Tracheal epithelial cell (primary cell): ENCODE data around the gene HMCN2. TPM values are rescaled to one million over a fixed set of nuclear protein-coding genes. Genes with fewer than 3 reads are reported as not detected.

Source experiments
- total RNA-seq: library from RNA; depleted of rRNA; stranded (reverse); fragments of >200 nt; gene quantifications from 2 replicates; pipeline ENCODE4 v1.2.1, GENCODE V29; 2014

HMCN2 gene, protein sequence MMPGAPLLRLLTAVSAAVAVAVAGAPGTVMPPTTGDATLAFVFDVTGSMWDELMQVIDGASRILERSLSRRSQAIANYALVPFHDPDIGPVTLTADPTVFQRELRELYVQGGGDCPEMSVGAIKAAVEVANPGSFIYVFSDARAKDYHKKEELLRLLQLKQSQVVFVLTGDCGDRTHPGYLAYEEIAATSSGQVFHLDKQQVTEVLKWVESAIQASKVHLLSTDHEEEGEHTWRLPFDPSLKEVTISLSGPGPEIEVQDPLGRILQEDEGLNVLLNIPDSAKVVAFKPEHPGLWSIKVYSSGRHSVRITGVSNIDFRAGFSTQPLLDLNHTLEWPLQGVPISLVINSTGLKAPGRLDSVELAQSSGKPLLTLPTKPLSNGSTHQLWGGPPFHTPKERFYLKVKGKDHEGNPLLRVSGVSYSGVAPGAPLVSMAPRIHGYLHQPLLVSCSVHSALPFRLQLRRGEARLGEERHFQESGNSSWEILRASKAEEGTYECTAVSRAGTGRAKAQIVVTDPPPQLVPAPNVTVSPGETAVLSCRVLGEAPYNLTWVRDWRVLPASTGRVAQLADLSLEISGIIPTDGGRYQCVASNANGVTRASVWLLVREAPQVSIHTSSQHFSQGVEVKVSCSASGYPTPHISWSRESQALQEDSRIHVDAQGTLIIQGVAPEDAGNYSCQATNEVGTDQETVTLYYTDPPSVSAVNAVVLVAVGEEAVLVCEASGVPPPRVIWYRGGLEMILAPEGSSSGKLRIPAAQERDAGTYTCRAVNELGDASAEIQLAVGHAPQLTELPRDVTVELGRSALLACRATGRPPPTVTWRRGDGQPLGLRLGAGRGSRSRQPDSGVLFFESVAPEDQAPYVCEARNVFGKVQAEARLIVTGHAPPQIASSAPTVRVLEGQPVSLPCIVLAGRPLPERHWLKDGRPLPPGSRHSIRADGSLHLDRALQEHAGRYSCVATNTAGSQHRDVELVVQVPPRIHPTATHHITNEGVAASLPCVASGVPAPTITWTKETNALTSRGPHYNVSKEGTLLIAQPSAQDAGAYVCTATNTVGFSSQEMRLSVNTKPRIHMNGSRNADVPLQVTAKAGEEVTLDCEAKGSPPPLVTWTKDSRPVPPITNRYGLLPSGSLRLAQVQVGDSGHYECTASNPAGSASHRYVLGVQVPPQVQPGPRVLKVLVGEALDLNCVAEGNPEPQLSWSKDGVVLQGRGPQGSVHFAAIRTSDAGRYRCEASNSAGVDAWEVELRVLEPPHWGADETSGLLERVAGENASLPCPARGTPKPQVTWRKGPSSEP (N-terminal part only)
- under 0.01 and 0.21 TPM in 2 replicates for total RNA-seq

DNA sequence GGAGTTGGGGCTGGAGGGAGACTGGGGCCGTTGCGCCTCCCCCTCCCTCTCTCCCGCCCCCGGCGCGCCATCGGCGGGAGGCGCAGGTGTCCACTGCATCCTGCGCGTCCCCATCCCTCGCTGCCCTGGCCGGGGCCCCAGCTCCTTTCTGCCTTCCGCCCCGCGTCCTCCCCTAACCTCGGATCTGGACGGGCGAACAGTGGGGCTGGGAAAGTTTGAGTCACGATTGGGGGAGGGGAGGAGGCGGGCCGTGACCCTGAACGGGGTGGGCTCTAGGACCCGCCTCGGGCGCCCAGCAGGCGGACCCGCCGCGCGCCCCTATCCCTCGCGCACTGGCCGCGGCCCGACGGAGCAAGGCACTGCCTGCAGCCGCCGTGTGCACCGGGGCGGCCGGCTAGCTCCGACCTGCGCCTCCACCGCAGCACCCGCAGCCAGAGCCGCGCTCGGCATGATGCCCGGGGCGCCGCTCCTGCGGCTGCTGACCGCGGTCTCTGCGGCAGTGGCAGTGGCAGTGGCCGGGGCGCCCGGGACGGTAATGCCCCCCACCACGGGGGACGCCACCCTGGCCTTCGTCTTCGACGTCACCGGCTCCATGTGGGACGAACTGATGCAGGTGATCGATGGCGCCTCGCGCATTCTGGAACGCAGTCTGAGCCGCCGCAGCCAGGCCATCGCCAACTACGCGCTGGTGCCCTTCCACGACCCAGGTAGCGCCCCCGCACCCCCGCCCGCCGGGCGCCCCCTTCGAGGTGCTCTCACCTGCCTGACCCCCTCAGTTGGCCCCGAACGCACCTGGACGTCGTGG, at the start of gene HMCN2:
TSS of gene HMCN2 (plus strand) at position 330 of the 805 bp plus-strand sequence. CDS start at position 449, 119 bp downstream.

DNA sequence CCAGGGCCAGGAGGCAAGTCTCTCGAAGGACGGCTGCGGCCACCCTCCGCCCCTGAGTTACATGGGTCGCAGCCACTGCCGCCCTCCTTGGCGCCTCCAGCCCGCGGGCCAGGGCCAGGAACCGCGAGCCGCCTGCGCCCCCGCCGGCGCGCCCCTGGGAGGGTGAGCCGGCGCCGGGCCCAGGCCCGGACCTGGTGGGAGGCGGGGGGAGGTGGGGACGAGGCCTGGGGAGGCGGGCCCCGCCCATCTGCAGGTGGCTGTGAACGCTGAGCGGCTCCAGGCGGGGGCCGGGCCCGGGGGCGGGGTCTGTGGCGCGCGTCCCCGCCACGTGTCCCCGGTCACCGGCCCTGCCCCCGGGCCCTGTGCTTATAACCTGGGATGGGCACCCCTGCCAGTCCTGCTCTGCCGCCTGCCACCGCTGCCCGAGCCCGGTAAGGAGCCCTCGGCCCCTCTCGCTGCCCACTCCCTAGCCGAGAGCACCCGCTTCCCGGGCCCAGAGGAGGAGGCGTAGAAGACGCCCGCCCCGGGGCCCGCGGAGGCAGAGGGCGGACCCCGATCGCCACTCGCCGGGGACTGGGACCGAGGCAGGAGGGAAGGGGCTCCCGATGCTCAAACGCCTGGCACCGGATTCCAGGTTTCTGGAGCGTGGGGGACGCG, 179.1 kb downstream of the HMCN2 start, which contains the start of gene ASS1:
TSS of gene ASS1 (plus strand) at position 397 of the 657 bp plus-strand sequence. CDS start 7,268 bp downstream, outside the sequence.

Other genes starting within 250 kb of the HMCN2 start
- 12.6 and 15.2 TPM in 2 replicates for gene FNBP1, start 222.6 kb upstream of the HMCN2 start, total RNA-seq
- 19.3 and 21.1 TPM in 2 replicates for gene GPR107, start 211.9 kb upstream of the HMCN2 start, total RNA-seq
- gene NCS1, start 93.4 kb upstream of the HMCN2 start, total RNA-seq = 40.1 and 60.7 TPM in 2 replicates
- gene ASS1, start 179.2 kb downstream of the HMCN2 start, total RNA-seq = 392 and 393 TPM in 2 replicates